Upper lobe of left lung (tissue), 4 donors: ENCODE data around the gene DYNLT5.

ENCODE experiments used
- CTCF ChIP-seq, 6 experiments: fragments of 450-650 bp in 4 of 6; fragments of 200-600 bp in 2 of 6; sonication (generic) in 2 of 6; IDR thresholded peaks; one replicate each; pipeline ENCODE4 v1.5.1; 2016 to 2019; ENCODE audit warnings: antibody characterized with exemption in 6 of 6
- POLR2A ChIP-seq, 4 donors: fragments of 450-650 bp; IDR thresholded peaks; one replicate each; pipeline ENCODE4 v1.5.1; 2016 to 2017; ENCODE audit warnings: antibody characterized with exemption in 4 of 4, mild to moderate bottlenecking in 2 of 4
- POLR2AphosphoS5 ChIP-seq, 2 donors: sonication (generic); formaldehyde crosslinking; IDR thresholded peaks; one replicate each; pipeline ENCODE4 v1.5.1; 2017; ENCODE audit warnings: antibody characterized with exemption in 2 of 2

- TF ChIP-seq CTCF (IDR thresholded peaks at IDR 0.05) = no peak
- no peak for TF ChIP-seq POLR2A (IDR thresholded peaks at IDR 0.05)
- no peak for TF ChIP-seq POLR2AphosphoS5 (IDR thresholded peaks at IDR 0.05)
Observed at GRCh38 chr1:66768965-66769364, 16.7 kb downstream of the DYNLT5 start.
